OCI-LY1 (cell line): Measurements from ENCODE around the gene PRR14.

ENCODE experiments used
- H2AFZ ChIP-seq: fragments of 200-600 bp; sonication (generic), shearing (Covaris generic); 2 replicates; pipeline ENCODE4 v1.6.0; 2014; ENCODE audit warnings: antibody characterized with exemption, mild to moderate bottlenecking, low read length
- H3F3A ChIP-seq: fragments of 200-600 bp; sonication (generic), shearing (Covaris generic); 2 replicates; pipeline ENCODE4 v1.6.0; 2014; ENCODE audit warnings: mild to moderate bottlenecking, antibody characterized with exemption, low read length, moderate library complexity; ENCODE audit not compliant: insufficient read depth
- H3K27ac ChIP-seq: fragments of 200-600 bp; sonication (generic); 2 replicates; pipeline ENCODE4 v1.5.1; 2014; ENCODE audit warnings: low read length, mixed run types, mild to moderate bottlenecking, low read depth; ENCODE audit not compliant: poor library complexity, severe bottlenecking
- H3K27me3 ChIP-seq: fragments of 200-600 bp; sonication (generic); 2 replicates; pipeline ENCODE4 v1.6.0; 2014; ENCODE audit warnings: antibody characterized with exemption, mild to moderate bottlenecking, low read length, moderate library complexity; ENCODE audit not compliant: insufficient read depth
- H3K36me3 ChIP-seq: fragments of 200-600 bp; sonication (generic); 2 replicates; pipeline ENCODE4 v1.6.1; 2014; ENCODE audit warnings: mild to moderate bottlenecking, antibody characterized with exemption, low read length, moderate library complexity, mixed read lengths; ENCODE audit not compliant: insufficient read depth
- H3K4me1 ChIP-seq: fragments of 200-600 bp; sonication (generic); 2 replicates; pipeline ENCODE4 v1.5.1; 2014; ENCODE audit warnings: mild to moderate bottlenecking, low read length, moderate library complexity; ENCODE audit not compliant: insufficient read depth, severe bottlenecking
- H3K4me2 ChIP-seq: fragments of 200-600 bp; sonication (generic), shearing (Covaris generic); 2 replicates; pipeline ENCODE4 v1.6.1; 2014; ENCODE audit warnings: low read length
- H3K4me3 ChIP-seq: fragments of 200-600 bp; sonication (generic); 2 replicates; pipeline ENCODE4 v1.5.1; 2014; ENCODE audit warnings: low read length, low read depth, mild to moderate bottlenecking, mixed read lengths; ENCODE audit not compliant: poor library complexity, severe bottlenecking
- H3K79me2 ChIP-seq: fragments of 200-600 bp; shearing (Covaris generic); 2 replicates; pipeline ENCODE4 v1.6.1; 2016; ENCODE audit warnings: mixed run types, low read length, mixed read lengths; ENCODE audit not compliant: insufficient read depth
- H3K9ac ChIP-seq: fragments of 200-600 bp; sonication (generic), shearing (Covaris generic); 2 replicates; pipeline ENCODE4 v1.6.1; 2014; ENCODE audit warnings: mild to moderate bottlenecking, low read length, mixed read lengths
- H3K9me2 ChIP-seq: fragments of 200-600 bp; sonication (generic), shearing (Covaris generic); 2 replicates; pipeline ENCODE4 v1.6.1; 2014; ENCODE audit warnings: low read depth, mild to moderate bottlenecking, low read length, mixed read lengths
- H3K9me3 ChIP-seq: fragments of 200-600 bp; shearing (Covaris generic); 2 replicates; pipeline ENCODE4 v1.6.1; 2014; ENCODE audit warnings: low read length, mixed read lengths
- H4K20me1 ChIP-seq: fragments of 200-600 bp; sonication (generic), shearing (Covaris generic); 2 replicates; pipeline ENCODE4 v1.6.0; 2016; ENCODE audit warnings: mild to moderate bottlenecking, low read length; ENCODE audit not compliant: insufficient read depth
- CTCF ChIP-seq: fragments of 200-600 bp; sonication (generic), shearing (Covaris generic); IDR thresholded peaks from 2 replicates; pipeline ENCODE4 v1.5.1; 2017; ENCODE audit warnings: mild to moderate bottlenecking, antibody characterized with exemption, low read length, moderate library complexity, mixed read lengths
- EZH2 ChIP-seq: fragments of 200-600 bp; sonication (generic), shearing (Covaris generic); IDR thresholded peaks from 2 replicates; pipeline ENCODE4 v1.8.0; 2017; ENCODE audit warnings: borderline replicate concordance, mixed run types, mild to moderate bottlenecking, antibody characterized with exemption, low read length, moderate library complexity, mixed read lengths

The PRR14 gene

DNA sequence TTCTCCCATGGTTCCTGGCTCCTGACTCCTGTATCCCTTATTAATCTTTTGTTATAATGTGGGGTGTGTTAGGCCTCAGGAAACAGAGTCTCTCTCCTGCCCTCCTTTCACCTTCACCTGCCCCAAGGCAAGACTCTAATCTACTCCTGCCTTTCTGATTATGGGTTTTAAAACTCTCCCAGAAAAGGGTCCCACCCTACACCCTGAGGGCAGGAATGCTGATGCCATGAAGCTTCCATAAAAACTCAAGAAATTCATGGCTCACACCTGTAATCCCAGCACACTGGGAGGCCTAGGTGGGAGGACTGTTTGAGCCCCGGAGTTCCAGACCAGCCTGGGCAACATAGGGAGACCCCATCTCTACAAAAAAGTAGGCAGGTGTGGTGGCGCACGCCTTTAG is 29.6 kb downstream of the PRR14 start:
- Histone ChIP-seq H3K4me2 (no peak overlapping the region), H2AFZ (no peak overlapping the region), H3K27me3 (no peaks in the 10 kb centered on the region), H3F3A (no peaks in the 10 kb centered on the region), H3K9me2 (no peaks in the 10 kb centered on the region), H3K4me1 (no peaks in the 10 kb centered on the region), H3K79me2 (no peaks in the 10 kb centered on the region), H3K36me3 (no peaks in the 10 kb centered on the region), H3K9ac (no peak overlapping the region), H3K27ac (no peak overlapping the region), H3K9me3 (no peaks in the 10 kb centered on the region), H4K20me1 (no peaks in the 10 kb centered on the region), H3K4me3 (no peak overlapping the region)
- TF ChIP-seq EZH2: no peak
- no peak for TF ChIP-seq CTCF

- Histone ChIP-seq H3K27me3 (no peaks in the 10 kb centered on the region), H3F3A (no peaks in the 10 kb centered on the region; the same call in 1 of the 2 replicates), H3K36me3 (no peaks in the 10 kb centered on the region), H3K9me3 (no peaks in the 10 kb centered on the region), H3K4me1 (peaks cover 4% of the 10 kb centered on the region), H3K9ac (no peak overlapping the region), H3K4me3 (no peak overlapping the region), H3K4me2 (no peak overlapping the region), H3K79me2 (no peaks in the 10 kb centered on the region), H3K27ac (no peak overlapping the region), H3K9me2 (no peaks in the 10 kb centered on the region), H2AFZ (no peak overlapping the region), H4K20me1 (no peaks in the 10 kb centered on the region)
- TF ChIP-seq EZH2: no peak
- no peak for TF ChIP-seq CTCF
These were observed 37.9 kb downstream of the PRR14 start for GRCh38 chr16:30688701-30689100.

- no peak overlapping the region for H3K4me2 ChIP-seq
- H2AFZ ChIP-seq: no peak overlapping the region
- no peaks in the 10 kb centered on the region for H3K79me2 ChIP-seq
- H3F3A ChIP-seq: no peaks in the 10 kb centered on the region; the same call in 1 of the 2 replicates
- H3K9me2 ChIP-seq: no peaks in the 10 kb centered on the region
- no peaks in the 10 kb centered on the region for H3K27me3 ChIP-seq
- no peak overlapping the region for H3K27ac ChIP-seq
- H3K36me3 ChIP-seq: no peaks in the 10 kb centered on the region
- peaks cover 6% of the 10 kb centered on the region for H3K4me1 ChIP-seq
- TF ChIP-seq CTCF (no peak), EZH2 (no peak)
- no peaks in the 10 kb centered on the region for H3K9me3 ChIP-seq
- H3K4me3 ChIP-seq: no peak overlapping the region
- no peak overlapping the region for H3K9ac ChIP-seq
- H4K20me1 ChIP-seq: no peaks in the 10 kb centered on the region
These were observed 41.1 kb downstream of the PRR14 start for GRCh38 chr16:30691907-30692306.
